ENCODE results near the gene TTI1.

Gene TTI1

GRCh38 chr20:37992802-37993409, 40.4 kb downstream of the TTI1 start:
- H3K4me3 ChIP-seq (ENCODE audit: low read depth, low read length): no peak overlapping the region
- no peak for TF ChIP-seq CTCF (IDR thresholded peaks at IDR 0.05; ENCODE audit: low read depth, low read length)

- H3K4me3 ChIP-seq (ENCODE audit: low read depth, low read length): no peak overlapping the region
- no peak for TF ChIP-seq CTCF (IDR thresholded peaks at IDR 0.05; ENCODE audit: low read depth, low read length)
Observed at GRCh38 chr20:37991908-37992307, 41.3 kb downstream of the TTI1 start.

- H3K4me3 ChIP-seq (ENCODE audit: low read depth, low read length): no peak overlapping the region
- TF ChIP-seq CTCF (IDR thresholded peaks at IDR 0.05; ENCODE audit: low read depth, low read length): no peak
Observed at GRCh38 chr20:37991157-37991866, 41.9 kb downstream of the TTI1 start.

- TF ChIP-seq CTCF (IDR thresholded peaks at IDR 0.05; ENCODE audit: low read depth, low read length): no peak
- no peak overlapping the region for H3K4me3 ChIP-seq (ENCODE audit: low read depth, low read length)
Observed at GRCh38 chr20:37990571-37991151, 42.6 kb downstream of the TTI1 start.

- H3K4me3 ChIP-seq (ENCODE audit: low read depth, low read length): no peak overlapping the region
- no peak for TF ChIP-seq CTCF (IDR thresholded peaks at IDR 0.05; ENCODE audit: low read depth, low read length)
Observed at GRCh38 chr20:37989601-37990295, 43.5 kb downstream of the TTI1 start.

- TF ChIP-seq CTCF (IDR thresholded peaks at IDR 0.05; ENCODE audit: low read depth, low read length): no peak
- H3K4me3 ChIP-seq (ENCODE audit: low read depth, low read length): no peak overlapping the region
Observed at GRCh38 chr20:37988306-37988954, 44.8 kb downstream of the TTI1 start.
